Activated T-cell treated with anti-CD3 and anti-CD28 coated beads, Interleukin-2, amount 50 U/mL, for 1 hour (primary cell): ENCODE data around the gene MED25.

Source experiments
- DNase-seq: peaks from one replicate; pipeline ENCODE4 v3.0.0-alpha.2; 2020

Gene MED25

GRCh38 chr19:49875177-49875576 is 57.1 kb downstream of the MED25 start:
- DNase-seq: no peak

- peak; percentile 66 for DNase-seq
Observed at GRCh38 chr19:49875857-49876421, 57.9 kb downstream of the MED25 start.

GRCh38 chr19:49876422-49877019 is 58.4 kb downstream of the MED25 start:
- peak; percentile 98 for DNase-seq

GRCh38 chr19:49877020-49877878 is 59.2 kb downstream of the MED25 start, which contains the start of the genes AKT1S1 and TBC1D17:
TSS of gene AKT1S1 (minus strand) at chr19:49877355. CDS start at chr19:49873295, 4,060 bp downstream.
TSS of gene TBC1D17 (plus strand) at chr19:49877702. CDS start at chr19:49877724, 22 bp downstream.
- DNase-seq: peak; percentile 95

GRCh38 chr19:49877879-49878743 is 60.0 kb downstream of the MED25 start:
- DNase-seq: peak; percentile 97

- DNase-seq: no peak
Observed at GRCh38 chr19:49878744-49879070, 60.6 kb downstream of the MED25 start.

GRCh38 chr19:49879243-49879963 is 61.3 kb downstream of the MED25 start:
- DNase-seq: no peak

- no peak for DNase-seq
Observed at GRCh38 chr19:49880162-49880869, 62.2 kb downstream of the MED25 start.

- DNase-seq: no peak
Observed at GRCh38 chr19:49881186-49881585, 63.1 kb downstream of the MED25 start.

GRCh38 chr19:49881672-49882394 is 63.7 kb downstream of the MED25 start:
- DNase-seq: no peak

GRCh38 chr19:49882643-49883042 is 64.6 kb downstream of the MED25 start:
- no peak for DNase-seq

- no peak for DNase-seq
Observed at GRCh38 chr19:49883094-49883493, 65.0 kb downstream of the MED25 start.

- DNase-seq: no peak
Observed at GRCh38 chr19:49884109-49884508, 66.0 kb downstream of the MED25 start.

- DNase-seq: no peak
Observed at GRCh38 chr19:49884760-49885159, 66.7 kb downstream of the MED25 start.
